GM12875 (cell line): ENCODE results near the gene CACNA1H.

ENCODE experiments used
- H3K4me3 ChIP-seq: one replicate; pipeline ENCODE4 v1.5.1; 2011; ENCODE audit warnings: low read depth, low read length, control low read depth
- CTCF ChIP-seq: IDR thresholded peaks from 2 replicates; pipeline ENCODE4 v1.5.1; 2011; ENCODE audit warnings: low read depth, mild to moderate bottlenecking, control low read depth, inconsistent platforms, low read length, moderate library complexity, borderline replicate concordance; ENCODE audit not compliant: insufficient read depth

CACNA1H gene

DNA sequence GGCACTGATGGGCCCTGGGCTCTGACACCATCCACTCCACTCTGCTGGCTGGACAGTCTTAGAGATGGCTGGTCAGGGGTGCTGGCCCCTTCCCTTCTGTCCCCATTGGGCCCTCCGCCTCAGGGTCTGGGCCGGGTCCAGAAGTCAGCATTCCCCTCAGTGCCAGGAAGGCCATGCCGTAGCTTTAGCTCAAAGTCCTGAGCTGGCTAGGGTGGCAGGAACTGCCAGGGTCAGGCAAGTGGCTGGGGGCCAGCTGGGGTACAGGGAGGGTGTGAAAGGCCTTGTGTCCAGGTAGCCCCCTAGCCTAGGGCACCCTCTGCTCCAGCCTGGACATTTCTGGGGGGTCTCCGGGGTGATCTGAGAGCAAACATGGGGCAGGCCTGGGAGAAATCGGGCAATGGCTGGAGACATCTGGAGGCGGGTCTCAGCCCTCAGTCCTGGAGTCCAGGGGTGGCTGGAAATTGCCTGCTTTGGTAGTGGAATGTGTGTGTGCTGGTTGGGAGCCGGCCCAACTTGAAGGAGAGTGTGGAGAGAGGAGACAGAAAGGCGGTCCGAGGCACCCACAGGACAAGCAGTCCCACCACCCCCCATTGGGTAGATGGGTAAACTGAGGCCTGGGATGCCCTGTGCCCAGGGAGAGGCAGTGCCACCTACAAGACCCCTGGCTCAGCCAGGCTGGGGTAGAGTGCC is 39.6 kb downstream of the CACNA1H start:
- TF ChIP-seq CTCF: no peak
- no peak overlapping the region for H3K4me3 ChIP-seq

GRCh38 chr16:1193143-1193824 is 40.4 kb downstream of the CACNA1H start:
- no peak overlapping the region for H3K4me3 ChIP-seq
- TF ChIP-seq CTCF: no peak

DNA sequence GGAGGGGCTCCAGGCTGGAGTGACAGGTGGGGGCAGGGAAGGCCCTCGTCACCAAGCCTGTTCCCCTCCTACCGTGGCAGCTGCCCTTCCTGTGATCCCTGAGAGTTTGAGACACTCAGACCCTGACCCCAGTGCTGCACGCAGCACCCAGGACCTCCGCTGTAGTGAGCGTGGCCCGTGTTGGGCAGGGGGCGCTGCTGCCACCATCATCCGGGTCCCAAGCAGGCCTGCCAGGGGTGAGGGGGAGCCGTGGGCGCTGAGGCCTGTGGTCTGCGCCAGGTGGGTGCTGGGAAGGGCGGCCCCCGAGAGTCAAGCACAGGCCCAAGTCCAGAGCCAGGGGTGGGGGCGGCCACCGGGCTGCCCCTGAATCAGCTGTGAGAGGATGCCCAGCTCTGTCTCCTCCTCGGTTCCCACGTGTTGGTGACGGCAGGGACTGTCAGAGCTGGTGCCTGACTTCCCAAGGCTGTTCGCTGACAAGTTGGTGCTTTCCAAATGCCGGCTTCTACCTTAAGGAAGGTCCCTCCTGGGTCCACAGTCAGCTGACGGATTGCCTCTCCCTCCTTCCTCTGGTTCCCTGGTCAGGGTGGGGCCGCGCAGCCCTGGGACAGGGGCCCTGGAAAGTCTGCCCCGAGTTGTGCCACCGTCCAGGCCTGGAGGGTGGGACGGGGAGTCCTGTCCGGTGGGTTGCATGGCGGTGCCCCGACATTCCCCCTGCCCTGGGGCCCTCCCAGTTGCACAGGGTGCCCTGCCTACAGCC is 41.1 kb downstream of the CACNA1H start:
- TF ChIP-seq CTCF: no peak
- H3K4me3 ChIP-seq: no peak overlapping the region

- peak; percentile 46 for TF ChIP-seq CTCF
These were observed 41.9 kb downstream of the CACNA1H start for GRCh38 chr16:1194665-1195392.

DNA sequence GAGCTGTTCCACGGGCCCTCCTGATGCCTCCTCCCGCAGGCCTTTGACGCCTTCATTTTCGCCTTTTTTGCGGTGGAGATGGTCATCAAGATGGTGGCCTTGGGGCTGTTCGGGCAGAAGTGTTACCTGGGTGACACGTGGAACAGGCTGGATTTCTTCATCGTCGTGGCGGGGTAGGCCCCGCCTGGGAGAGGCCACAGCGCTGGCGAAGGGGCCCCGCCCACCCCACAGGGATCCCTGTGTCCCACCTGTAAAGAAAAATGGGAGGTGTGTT is 42.4 kb downstream of the CACNA1H start:
- TF ChIP-seq CTCF: no peak
- H3K4me3 ChIP-seq: no peak overlapping the region

More at GRCh38 chr16:1194665-1195392, 41.9 kb downstream of the CACNA1H start:
- no peak overlapping the region for H3K4me3 ChIP-seq

DNA sequence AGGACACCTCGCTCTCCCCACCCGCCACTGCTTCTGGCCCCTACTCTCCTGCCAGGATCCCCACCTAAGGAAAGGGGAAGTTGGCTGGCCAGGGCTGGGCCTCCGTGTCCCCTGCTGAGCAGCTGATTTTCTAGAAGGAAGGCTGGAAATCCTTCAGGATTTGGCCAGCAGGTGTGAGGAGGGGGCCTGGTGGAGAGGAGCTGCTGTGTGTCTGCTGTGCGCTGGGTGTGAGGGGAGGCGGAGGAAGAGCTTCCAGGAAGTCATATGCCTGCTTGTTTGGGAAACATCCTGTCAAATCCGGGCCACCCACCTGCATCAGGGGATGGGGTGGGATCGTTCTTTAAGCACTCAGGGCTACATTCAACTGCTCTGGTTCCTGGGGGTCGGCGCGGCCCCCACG is 43.6 kb downstream of the CACNA1H start:
- no peak for TF ChIP-seq CTCF
- no peak overlapping the region for H3K4me3 ChIP-seq
